ENCODE data around the gene ZNF33A.

GRCh38 chr10:38047666-38048065 lies 37.2 kb downstream of the ZNF33A start:
- TF ChIP-seq CTCF (IDR thresholded peaks at IDR 0.05) (no peak), EZH2 (IDR thresholded peaks at IDR 0.05) (no peak), EZH2phosphoT487 (IDR thresholded peaks at IDR 0.05) (no peak)

Measured in neural progenitor cell (in vitro differentiated cells).